Measurements from ENCODE around the gene TBC1D8. TPM values are rescaled to one million over a fixed set of nuclear protein-coding genes. Genes with fewer than 3 reads are reported as not detected.

TBC1D8 gene
- total and polyA plus RNA-seq, 2 of the 8 experiments (the other 6 are each of a cell fraction or from before 2014, with no cell fraction given), result 20.8 to 21.8 TPM

DNA sequence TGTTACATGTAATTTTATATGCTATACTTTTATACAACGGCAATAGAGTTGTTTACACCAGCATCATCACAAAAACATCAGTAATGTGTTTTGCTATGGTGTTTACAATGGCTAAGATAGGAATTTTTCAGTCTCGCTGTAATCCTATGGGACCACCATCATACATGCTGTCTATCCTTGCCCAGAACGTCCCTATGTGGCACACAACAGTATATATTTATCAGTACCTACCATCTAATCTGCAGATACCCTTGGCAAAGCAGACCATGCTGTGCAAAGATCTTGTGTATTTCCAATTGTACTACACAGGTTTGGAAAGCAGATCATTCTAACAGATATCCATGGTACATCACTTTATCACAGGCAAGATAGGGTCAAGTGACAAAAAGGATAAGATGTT, 133.8 kb downstream of the TBC1D8 start (continued):
- no peak for TF ChIP-seq BRCA1 (IDR thresholded peaks at IDR 0.05; ENCODE audit: low read depth, low read length)
- TF ChIP-seq SIRT6 (IDR thresholded peaks at IDR 0.05; ENCODE audit: low read length), result no peak
- TF ChIP-seq SP1 (IDR thresholded peaks at IDR 0.05; ENCODE audit: low read depth, low read length), result no peak
- no peak for TF ChIP-seq CREB1 (IDR thresholded peaks at IDR 0.05)
- no peak for TF ChIP-seq BACH1 (IDR thresholded peaks at IDR 0.05; ENCODE audit: low read length)
